ENCODE data around the gene ARMC9.

GRCh38 chr2:231298091-231298490 is 99.7 kb downstream of the ARMC9 start:
- no peak for TF ChIP-seq SALL2 (tag by site-specific recombination; IDR thresholded peaks at IDR 0.05; ENCODE audit: borderline replicate concordance)
- no peak for TF ChIP-seq KLF1 (tag by site-specific recombination; IDR thresholded peaks at IDR 0.05)
- TF ChIP-seq ZBTB26 (tag by site-specific recombination; optimal IDR thresholded peaks at IDR 0.05): no peak
- no peak for TF ChIP-seq ZNF302 (tag by site-specific recombination; IDR thresholded peaks at IDR 0.05; ENCODE audit: low read depth)
- TF ChIP-seq ZNF416 (tag by site-specific recombination; IDR thresholded peaks at IDR 0.05): no peak
- no peak for TF ChIP-seq MZF1 (tag by site-specific recombination; IDR thresholded peaks at IDR 0.05; ENCODE audit: borderline replicate concordance)
- TF ChIP-seq, protein P1, sequence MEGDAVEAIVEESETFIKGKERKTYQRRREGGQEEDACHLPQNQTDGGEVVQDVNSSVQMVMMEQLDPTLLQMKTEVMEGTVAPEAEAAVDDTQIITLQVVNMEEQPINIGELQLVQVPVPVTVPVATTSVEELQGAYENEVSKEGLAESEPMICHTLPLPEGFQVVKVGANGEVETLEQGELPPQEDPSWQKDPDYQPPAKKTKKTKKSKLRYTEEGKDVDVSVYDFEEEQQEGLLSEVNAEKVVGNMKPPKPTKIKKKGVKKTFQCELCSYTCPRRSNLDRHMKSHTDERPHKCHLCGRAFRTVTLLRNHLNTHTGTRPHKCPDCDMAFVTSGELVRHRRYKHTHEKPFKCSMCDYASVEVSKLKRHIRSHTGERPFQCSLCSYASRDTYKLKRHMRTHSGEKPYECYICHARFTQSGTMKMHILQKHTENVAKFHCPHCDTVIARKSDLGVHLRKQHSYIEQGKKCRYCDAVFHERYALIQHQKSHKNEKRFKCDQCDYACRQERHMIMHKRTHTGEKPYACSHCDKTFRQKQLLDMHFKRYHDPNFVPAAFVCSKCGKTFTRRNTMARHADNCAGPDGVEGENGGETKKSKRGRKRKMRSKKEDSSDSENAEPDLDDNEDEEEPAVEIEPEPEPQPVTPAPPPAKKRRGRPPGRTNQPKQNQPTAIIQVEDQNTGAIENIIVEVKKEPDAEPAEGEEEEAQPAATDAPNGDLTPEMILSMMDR (tag by site-specific recombination; IDR thresholded peaks at IDR 0.05): no peak
- TF ChIP-seq ZNF174 (tag by site-specific recombination; IDR thresholded peaks at IDR 0.05): no peak
- TF ChIP-seq, protein P2, sequence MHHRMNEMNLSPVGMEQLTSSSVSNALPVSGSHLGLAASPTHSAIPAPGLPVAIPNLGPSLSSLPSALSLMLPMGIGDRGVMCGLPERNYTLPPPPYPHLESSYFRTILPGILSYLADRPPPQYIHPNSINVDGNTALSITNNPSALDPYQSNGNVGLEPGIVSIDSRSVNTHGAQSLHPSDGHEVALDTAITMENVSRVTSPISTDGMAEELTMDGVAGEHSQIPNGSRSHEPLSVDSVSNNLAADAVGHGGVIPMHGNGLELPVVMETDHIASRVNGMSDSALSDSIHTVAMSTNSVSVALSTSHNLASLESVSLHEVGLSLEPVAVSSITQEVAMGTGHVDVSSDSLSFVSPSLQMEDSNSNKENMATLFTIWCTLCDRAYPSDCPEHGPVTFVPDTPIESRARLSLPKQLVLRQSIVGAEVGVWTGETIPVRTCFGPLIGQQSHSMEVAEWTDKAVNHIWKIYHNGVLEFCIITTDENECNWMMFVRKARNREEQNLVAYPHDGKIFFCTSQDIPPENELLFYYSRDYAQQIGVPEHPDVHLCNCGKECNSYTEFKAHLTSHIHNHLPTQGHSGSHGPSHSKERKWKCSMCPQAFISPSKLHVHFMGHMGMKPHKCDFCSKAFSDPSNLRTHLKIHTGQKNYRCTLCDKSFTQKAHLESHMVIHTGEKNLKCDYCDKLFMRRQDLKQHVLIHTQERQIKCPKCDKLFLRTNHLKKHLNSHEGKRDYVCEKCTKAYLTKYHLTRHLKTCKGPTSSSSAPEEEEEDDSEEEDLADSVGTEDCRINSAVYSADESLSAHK (tag by site-specific recombination; IDR thresholded peaks at IDR 0.05): no peak
